ENCODE measurements around the gene SLC26A9. TPM values are rescaled to one million over a fixed set of nuclear protein-coding genes. Genes with fewer than 3 reads are reported as not detected.

The SLC26A9 gene
- total and polyA plus RNA-seq, 8 donors, result 4.1 to 42.5 (median 6.8) TPM

DNA sequence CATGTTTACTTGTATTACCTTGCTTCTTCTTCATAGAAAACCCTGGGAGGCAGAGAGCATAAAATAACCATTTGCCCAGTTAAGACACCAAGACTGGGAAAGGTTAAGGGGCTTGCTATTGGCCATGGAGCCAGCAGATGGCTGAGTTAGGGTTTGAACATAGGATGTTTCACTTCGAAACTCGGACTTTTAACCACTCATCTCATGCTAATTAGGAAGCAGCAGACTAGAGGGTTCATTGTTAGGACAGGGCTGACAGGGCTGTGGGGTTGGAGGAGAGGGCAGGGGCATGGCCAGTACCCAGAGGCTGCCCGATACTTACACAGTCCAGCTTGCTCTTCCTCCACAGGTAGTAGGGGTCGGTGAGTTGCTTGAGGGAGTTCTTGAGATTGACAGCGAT is 17.0 kb downstream of the SLC26A9 start:
- DNase-seq, result no peak
- Histone ChIP-seq H3K4me1 (no peaks in the 10 kb centered on the region), H3K4me3 (no peak overlapping the region), H3K36me3 (no peaks in the 10 kb centered on the region), H3K27me3 (no peaks in the 10 kb centered on the region), H3K9me3 (no peaks in the 10 kb centered on the region), H3K27ac (no peak overlapping the region)
- TF ChIP-seq, protein P1, sequence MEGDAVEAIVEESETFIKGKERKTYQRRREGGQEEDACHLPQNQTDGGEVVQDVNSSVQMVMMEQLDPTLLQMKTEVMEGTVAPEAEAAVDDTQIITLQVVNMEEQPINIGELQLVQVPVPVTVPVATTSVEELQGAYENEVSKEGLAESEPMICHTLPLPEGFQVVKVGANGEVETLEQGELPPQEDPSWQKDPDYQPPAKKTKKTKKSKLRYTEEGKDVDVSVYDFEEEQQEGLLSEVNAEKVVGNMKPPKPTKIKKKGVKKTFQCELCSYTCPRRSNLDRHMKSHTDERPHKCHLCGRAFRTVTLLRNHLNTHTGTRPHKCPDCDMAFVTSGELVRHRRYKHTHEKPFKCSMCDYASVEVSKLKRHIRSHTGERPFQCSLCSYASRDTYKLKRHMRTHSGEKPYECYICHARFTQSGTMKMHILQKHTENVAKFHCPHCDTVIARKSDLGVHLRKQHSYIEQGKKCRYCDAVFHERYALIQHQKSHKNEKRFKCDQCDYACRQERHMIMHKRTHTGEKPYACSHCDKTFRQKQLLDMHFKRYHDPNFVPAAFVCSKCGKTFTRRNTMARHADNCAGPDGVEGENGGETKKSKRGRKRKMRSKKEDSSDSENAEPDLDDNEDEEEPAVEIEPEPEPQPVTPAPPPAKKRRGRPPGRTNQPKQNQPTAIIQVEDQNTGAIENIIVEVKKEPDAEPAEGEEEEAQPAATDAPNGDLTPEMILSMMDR (IDR thresholded peaks at IDR 0.05), result no peak
- intact Hi-C loops (cut with DNase I), result no loop called here
- no peak for ATAC-seq

DNA sequence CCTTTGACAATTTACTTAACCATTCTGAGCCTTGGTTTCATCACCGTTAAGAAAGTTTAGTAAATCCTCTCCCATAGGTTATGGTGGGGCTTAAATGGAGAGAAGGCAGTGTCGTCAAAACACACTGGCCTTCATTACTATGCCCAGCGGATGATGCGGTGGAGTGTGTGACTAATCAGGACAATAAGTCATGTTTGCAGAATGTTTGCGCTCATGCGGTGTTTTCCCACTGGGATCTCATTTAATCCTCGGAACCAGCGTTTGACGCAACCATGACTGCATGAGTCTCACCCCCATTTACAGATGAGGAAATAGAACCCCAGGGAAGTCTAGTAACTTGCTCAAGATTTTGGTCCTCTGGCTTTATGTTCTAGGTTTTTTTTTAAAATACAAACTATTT is 17.5 kb downstream of the SLC26A9 start:
- Histone ChIP-seq H3K9me3 (no peaks in the 10 kb centered on the region), H3K4me3 (no peak overlapping the region)
- no peak for ATAC-seq

DNA sequence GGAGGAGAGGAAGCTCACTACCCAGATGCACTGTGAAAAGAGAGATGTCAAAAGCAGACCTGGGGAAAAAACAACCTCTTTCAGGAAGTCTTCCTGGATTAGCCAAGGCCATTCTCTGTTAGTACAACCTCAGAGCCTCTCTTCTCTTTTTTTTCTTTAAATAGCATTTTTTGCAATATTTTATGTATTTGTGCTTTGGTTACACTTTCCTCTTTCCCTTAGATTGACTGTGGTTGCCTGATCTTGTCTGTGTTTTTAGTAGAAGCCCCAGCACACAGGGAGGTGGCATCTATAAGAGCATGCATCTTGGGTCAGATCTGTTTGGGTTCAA is 18.8 kb downstream of the SLC26A9 start:
- H3K4me3 ChIP-seq, result no peak overlapping the region
- TF ChIP-seq, protein P1 (IDR thresholded peaks at IDR 0.05), result no peak
- DNase-seq (no peak), ATAC-seq (no peak)
- intact Hi-C loops (cut with DNase I), result no loop called here
- H3K4me1 ChIP-seq, result peaks cover 4 to 6% of the 10 kb centered on the region in 2 donors
- no peaks in the 10 kb centered on the region for H3K27me3 ChIP-seq
- no peaks in the 10 kb centered on the region for H3K36me3 ChIP-seq
- no peak overlapping the region for H3K27ac ChIP-seq
- H3K9me3 ChIP-seq, result no peaks in the 10 kb centered on the region

More for the DNA sequence above, 17.5 kb downstream of the SLC26A9 start:
- DNase-seq, result no peak
- H3K36me3 ChIP-seq, result no peaks in the 10 kb centered on the region
- H3K27me3 ChIP-seq, result no peaks in the 10 kb centered on the region
- intact Hi-C loops (cut with DNase I), result no loop called here
- TF ChIP-seq, protein P1 (IDR thresholded peaks at IDR 0.05), result no peak
- H3K4me1 ChIP-seq, result no peaks in the 10 kb centered on the region
- H3K27ac ChIP-seq, result no peak overlapping the region

DNA sequence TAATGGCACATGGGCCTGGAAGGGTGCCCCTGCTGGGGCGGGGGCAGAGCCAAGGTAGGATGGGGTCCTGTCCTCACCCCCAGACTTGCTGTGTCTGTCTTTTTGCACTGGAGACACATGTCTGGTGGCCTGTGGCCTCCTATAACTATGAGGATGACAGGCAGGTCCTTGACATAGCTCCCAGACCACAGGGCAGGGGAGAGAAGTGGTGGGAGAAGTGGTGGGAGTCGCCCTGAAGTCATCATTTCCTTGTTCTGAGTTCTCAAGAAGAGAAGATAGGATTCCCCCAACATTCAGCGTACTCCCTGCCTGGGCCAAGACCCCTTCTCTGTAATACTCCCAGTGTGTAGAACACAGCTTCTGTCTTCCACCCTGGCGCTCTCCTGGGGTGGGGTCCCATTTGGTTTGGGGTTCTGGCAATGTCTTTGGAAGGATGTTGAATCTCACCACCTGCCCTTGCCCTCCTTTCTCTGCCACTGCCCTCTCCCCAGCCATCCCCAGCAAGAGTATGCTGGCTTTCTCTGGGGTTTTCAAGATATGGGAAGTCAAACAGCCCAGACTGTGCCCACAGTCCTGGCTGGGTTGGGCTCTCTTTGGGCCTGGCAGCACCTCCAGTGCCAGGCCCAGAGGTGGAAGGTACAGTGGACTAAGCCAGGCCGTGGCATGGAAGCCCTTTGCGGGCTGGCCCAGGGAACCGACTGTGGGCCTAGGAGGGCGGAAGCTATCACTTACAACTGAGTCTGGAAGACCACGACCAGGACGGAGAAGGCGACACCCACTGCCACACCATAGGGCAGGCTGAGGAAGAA is 19.4 kb downstream of the SLC26A9 start:
- DNase-seq (no peak), ATAC-seq (no peak)
- TF ChIP-seq, protein P1 (IDR thresholded peaks at IDR 0.05), result no peak
- Histone ChIP-seq H3K4me3 (no peak overlapping the region), H3K4me1 (peaks cover 7 to 12% of the 10 kb centered on the region in 2 donors), H3K27me3 (no peaks in the 10 kb centered on the region), H3K9me3 (no peaks in the 10 kb centered on the region), H3K36me3 (no peaks in the 10 kb centered on the region), H3K27ac (no peak overlapping the region)
- intact Hi-C loops (cut with DNase I), result no loop called here

DNA sequence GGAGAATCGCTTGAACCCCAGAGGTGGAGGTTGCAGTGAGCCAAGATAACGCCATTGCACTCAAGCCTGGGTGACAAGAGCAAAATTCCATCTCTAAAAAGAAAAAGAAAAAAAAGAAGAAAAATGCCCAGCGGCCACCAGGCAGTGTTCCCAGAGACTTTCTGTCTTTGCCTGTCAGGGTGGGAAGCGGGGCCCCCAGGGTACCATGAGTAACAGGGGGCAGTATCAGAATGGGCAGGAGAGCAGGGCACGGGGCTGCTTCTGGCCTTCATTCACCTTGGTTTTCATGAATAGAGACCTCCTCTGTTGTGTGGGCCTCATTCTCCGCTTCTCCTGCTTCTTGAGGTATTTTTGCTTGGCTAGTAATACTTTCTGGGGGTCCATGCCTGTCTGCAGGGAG is 20.4 kb downstream of the SLC26A9 start:
- TF ChIP-seq, protein P1 (IDR thresholded peaks at IDR 0.05), result no peak
- DNase-seq (no peak), ATAC-seq (no peak)
- intact Hi-C loops (cut with DNase I), result no loop called here
- Histone ChIP-seq H3K4me3 (no peak overlapping the region), H3K27me3 (no peaks in the 10 kb centered on the region), H3K4me1 (peaks cover 7 to 12% of the 10 kb centered on the region in 2 donors), H3K9me3 (no peaks in the 10 kb centered on the region), H3K36me3 (no peaks in the 10 kb centered on the region), H3K27ac (no peak overlapping the region)

All from left lung (tissue), 10 donors.